Ascending aorta (tissue), 2 donors: Measurements from ENCODE around the gene SH2D3C. TPM values are rescaled to one million over a fixed set of nuclear protein-coding genes. Genes with fewer than 3 reads are reported as not detected.

Experiments
- DNase-seq, 2 donors: peaks; one replicate each; pipeline ENCODE4 v3.0.0-alpha.2; 2019; ENCODE audit warnings: low spot score in 2 of 2
- H3K27ac ChIP-seq, 2 donors: fragments of 200-600 bp; sonication (generic); one replicate each; pipeline ENCODE4 v1.5.1; 2016 to 2017; ENCODE audit warnings: mild to moderate bottlenecking in 1 of 2
- H3K27me3 ChIP-seq: fragments of 200-600 bp; sonication (generic); one replicate; pipeline ENCODE4 v1.5.1; 2017
- H3K36me3 ChIP-seq, 2 donors: fragments of 200-600 bp; sonication (generic); one replicate each; pipeline ENCODE4 v1.5.1; 2016
- H3K4me1 ChIP-seq, 2 donors: fragments of 200-600 bp; sonication (generic); one replicate each; pipeline ENCODE4 v1.5.1; 2016 to 2017; ENCODE audit warnings: mild to moderate bottlenecking in 1 of 2
- H3K4me3 ChIP-seq, 2 donors: fragments of 200-600 bp; sonication (generic); one replicate each; pipeline ENCODE4 v1.5.1; 2016 to 2017; ENCODE audit warnings: mild to moderate bottlenecking in 1 of 2
- H3K9me3 ChIP-seq, 2 donors: fragments of 200-600 bp; sonication (generic); one replicate each; pipeline ENCODE4 v1.5.1; 2016
- intact Hi-C: fragments of 100-400 bp; cut with DNase I; formaldehyde crosslinking; loops from one replicate; pipeline ENCODE4 v1.15.1; 2023
- total RNA-seq: library from RNA; depleted of rRNA; stranded (reverse); fragments of >200 nt; gene quantifications from one replicate; pipeline ENCODE4 v1.1.0, GENCODE V29; 2016
- TF ChIP-seq, protein P1 (sequence below), 3 experiments: fragments of 200-600 bp in 2 of 3; fragments of 450-650 bp in 1 of 3; sonication (generic) in 2 of 3; IDR thresholded peaks; one replicate each; pipeline ENCODE4 v1.5.1; 2016 to 2019; ENCODE audit warnings: antibody characterized with exemption in 3 of 3, mild to moderate bottlenecking in 1 of 3, moderate library complexity in 1 of 3

Gene SH2D3C
- total RNA-seq, 1 donor from 2014 or later, result 49.5 TPM

DNA sequence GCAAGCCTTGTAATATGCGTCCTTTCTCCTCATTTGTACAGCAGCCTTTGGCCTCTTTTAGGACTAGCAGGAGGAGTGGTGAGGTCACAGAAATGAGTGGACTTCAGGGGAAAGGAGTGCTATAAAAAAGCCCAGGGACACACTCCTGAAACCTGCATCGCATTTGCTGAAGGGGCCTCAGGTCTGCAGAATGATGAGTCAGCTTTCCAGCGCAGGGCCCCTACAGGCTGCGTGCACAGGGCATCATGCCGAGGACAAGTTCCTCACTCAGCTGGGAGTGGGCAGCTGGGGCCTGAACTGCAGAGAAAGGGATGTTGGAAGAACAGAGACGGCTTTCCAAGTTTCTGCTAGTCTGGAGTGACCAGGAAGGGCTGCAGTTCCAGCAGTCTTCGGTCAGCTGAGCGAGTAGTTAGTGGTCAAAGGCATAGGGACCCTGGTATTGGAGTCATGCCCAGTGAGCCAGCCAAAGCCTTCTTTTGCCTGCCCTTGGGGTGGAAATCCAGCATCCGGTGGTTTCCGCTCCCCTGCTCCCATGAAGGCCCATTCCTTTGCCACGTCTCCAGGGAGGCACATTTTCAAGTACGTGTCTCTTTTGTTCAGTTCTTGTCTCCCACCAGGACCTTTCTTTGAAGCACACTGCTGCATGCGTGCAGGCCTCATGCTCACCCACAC, 89.0 kb downstream of the SH2D3C start:
- TF ChIP-seq, protein P1, sequence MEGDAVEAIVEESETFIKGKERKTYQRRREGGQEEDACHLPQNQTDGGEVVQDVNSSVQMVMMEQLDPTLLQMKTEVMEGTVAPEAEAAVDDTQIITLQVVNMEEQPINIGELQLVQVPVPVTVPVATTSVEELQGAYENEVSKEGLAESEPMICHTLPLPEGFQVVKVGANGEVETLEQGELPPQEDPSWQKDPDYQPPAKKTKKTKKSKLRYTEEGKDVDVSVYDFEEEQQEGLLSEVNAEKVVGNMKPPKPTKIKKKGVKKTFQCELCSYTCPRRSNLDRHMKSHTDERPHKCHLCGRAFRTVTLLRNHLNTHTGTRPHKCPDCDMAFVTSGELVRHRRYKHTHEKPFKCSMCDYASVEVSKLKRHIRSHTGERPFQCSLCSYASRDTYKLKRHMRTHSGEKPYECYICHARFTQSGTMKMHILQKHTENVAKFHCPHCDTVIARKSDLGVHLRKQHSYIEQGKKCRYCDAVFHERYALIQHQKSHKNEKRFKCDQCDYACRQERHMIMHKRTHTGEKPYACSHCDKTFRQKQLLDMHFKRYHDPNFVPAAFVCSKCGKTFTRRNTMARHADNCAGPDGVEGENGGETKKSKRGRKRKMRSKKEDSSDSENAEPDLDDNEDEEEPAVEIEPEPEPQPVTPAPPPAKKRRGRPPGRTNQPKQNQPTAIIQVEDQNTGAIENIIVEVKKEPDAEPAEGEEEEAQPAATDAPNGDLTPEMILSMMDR (IDR thresholded peaks at IDR 0.05), result no peak
- H3K4me3 ChIP-seq, result no peak overlapping the region
- no peaks in the 10 kb centered on the region for H3K4me1 ChIP-seq
- no peak for DNase-seq
- no peak overlapping the region for H3K27ac ChIP-seq
- H3K9me3 ChIP-seq, result no peaks in the 10 kb centered on the region
- peaks cover 7 to 41% of the 10 kb centered on the region in 2 donors for H3K36me3 ChIP-seq
- intact Hi-C loops, result no loop called here
- H3K27me3 ChIP-seq, result no peaks in the 10 kb centered on the region

Other genes with a start within 250 kb of the SH2D3C start
- gene STXBP1, start 166.4 kb downstream of the SH2D3C start, total RNA-seq, result 29.3 TPM
- not detected for gene CFAP157, start 71.7 kb downstream of the SH2D3C start, total RNA-seq
- gene PTRH1, start 63.0 kb downstream of the SH2D3C start, total RNA-seq, result 5.4 TPM
- gene TTC16, start 62.6 kb downstream of the SH2D3C start, total RNA-seq, result not detected
- not detected for gene TOR2A, start 43.4 kb downstream of the SH2D3C start, total RNA-seq
- gene CDK9, start 7.4 kb upstream of the SH2D3C start, total RNA-seq, result 470 TPM
- gene FPGS, start 24.2 kb upstream of the SH2D3C start, total RNA-seq, result 286 TPM
- 675 TPM for gene ENG, start 76.0 kb upstream of the SH2D3C start, total RNA-seq
- 64.5 TPM for gene AK1, start 99.0 kb upstream of the SH2D3C start, total RNA-seq
- gene ST6GALNAC6, start 120.9 kb upstream of the SH2D3C start, total RNA-seq, result 172 TPM
- 134 TPM for gene ST6GALNAC4, start 138.4 kb upstream of the SH2D3C start, total RNA-seq
- not detected for gene PIP5KL1, start 152.1 kb upstream of the SH2D3C start, total RNA-seq
- 18.2 TPM for gene DPM2, start 159.2 kb upstream of the SH2D3C start, total RNA-seq
- 32.8 TPM for gene EEIG1, start 202.3 kb upstream of the SH2D3C start, total RNA-seq